Left hindlimb (tissue), 1 donor: ENCODE results near the gene GRAPL.
"Not testable (repeated sequence)": the region's sequence is repeated elsewhere in the genome, so short reads cannot be mapped to it uniquely, and the experiment has no call there.

ENCODE experiments used
- DNase-seq: peaks from one replicate; pipeline ENCODE4 v3.0.0-alpha.2; 2018

The GRAPL gene

DNA sequence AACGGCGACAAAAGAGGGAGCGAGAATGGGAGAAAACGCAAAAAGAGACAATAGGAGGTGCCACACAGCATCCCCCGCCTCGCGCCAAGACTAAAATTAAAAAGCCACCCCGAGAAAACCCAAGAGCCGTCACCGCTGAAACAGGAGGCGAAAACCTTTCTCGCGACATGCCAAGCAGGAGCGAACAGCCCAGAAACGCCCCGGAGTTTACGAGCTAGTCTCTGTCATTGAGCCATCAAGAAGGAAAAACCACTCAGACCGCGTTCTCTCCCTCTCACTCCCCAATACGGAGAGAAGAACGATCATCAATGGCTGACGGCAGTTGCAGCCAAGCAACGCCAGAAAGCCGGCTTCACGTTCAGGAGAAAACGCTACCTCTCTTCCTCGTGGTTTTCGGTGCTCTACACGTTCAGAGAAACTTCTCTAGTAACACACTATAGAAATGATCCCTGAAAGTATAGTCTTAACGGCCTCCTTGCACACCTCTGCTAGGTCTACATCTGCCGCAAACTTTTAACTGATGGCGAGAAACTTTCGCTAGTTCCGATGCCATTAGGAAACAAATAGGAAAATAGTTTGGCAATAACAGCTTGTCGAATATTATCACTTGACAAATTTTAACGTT is 62.5 kb downstream of the GRAPL start:
- not testable (repeated sequence) for DNase-seq

DNA sequence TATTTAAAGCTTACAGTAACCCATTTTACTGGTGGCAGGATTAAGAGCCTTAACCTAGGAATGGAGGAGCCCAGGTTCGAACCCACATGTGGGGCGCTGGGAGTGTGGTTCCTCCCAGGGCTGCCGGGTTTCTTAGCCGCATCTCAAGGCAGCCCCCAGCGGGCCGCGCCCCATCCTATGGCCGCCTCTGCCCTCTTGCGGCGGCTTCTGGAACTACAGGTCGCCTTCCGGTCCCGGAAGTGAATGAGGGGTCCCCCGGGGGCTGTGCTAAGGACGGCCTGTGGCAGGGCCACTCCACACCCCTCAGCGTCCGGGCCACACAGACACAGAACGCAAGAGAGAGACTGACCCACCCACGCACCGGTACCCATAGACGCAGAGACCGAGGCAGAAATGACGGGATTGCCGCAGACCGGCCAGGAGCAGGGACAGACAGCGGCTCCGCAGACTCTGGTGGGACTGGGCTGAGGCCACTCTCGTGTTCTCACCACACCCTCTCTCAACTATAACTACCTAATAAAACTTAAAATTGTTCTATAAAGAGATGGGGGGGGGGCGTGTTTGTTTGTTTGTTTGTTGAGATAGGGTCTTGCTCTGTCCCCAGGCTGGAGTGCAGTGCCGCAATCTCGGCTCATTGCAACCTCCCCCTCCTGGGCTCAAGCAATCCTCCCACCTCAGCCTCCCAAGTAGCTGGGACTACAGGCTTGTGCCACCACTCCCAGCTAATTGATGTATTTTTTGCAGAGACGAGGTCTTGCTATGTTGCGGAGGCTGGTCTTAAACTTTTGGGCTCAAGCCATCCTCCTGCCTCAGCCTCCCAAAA is 69.2 kb downstream of the GRAPL start:
- DNase-seq, result not testable (repeated sequence)

DNA sequence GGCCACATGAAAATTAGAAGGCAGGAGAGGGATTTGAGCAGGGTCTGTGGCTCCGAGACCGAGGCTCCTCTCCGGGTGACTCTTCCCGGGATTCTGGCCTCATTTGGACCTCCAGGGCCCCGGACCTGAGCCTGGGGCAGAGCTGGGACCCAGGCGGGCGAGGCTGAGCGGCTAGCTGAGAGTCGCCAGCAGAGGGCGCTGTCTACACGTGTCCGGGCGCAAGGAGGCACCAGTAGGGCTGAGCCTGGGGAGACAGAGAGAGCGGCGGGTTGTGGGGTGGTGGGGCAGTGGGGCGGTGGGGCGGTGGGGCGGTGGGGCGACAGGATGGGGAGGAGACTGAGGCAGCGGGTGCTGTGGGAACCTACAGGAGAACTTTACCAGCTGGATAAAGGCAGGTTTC is 75.1 kb downstream of the GRAPL start:
- DNase-seq, result not testable (repeated sequence)

DNA sequence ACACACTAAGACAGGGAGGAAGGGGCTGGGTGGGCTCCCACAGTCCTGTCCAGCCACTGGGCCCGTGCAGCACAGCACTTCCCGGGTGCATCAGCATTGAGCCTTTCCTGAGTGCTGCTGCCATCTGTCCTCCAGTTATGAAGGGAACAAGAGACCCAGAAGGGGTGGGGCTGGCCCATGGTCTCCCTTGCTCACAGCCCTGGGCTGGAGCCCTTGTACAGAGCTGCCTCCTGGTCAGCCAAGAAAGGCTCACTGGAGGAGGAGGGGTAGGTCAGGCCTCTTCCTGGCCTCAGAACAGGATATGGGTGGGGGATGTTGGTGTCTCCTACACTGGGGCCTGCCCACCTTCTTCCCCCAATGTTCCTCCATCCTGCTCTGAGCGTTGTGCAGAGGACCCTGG is 76.0 kb downstream of the GRAPL start:
- DNase-seq, result not testable (repeated sequence)
